OCI-LY7 (cell line): Measurements from ENCODE around the gene PRICKLE2. TPM values are rescaled to one million over a fixed set of nuclear protein-coding genes. Genes with fewer than 3 reads are reported as not detected.

Source experiments
- Bru-seq: library from RNA; stranded (reverse); fragments of 400-500 nt; gene quantifications from one replicate; lab custom pipeline; 2021; lab: Mats Ljungman, UMichigan
- BruChase-seq, 2 experiments: library from RNA; stranded (reverse); fragments of 400-500 nt; gene quantifications; one replicate each; lab custom pipeline; 2021; lab: Mats Ljungman, UMichigan
- BruUV-seq: library from RNA; stranded (reverse); fragments of 400-500 nt; replicated peaks from 2 replicates; lab custom pipeline; 2021; lab: Mats Ljungman, UMichigan
- CTCF ChIA-PET: fragments of 300-600 bp; sonication (Branson Sonifier 250); formaldehyde crosslinking; loops from one replicate; lab custom pipeline; 2022; ENCODE audit warnings: antibody characterized with exemption; ENCODE audit not compliant: unreplicated experiment; lab: Charles Lee
- POLR2A ChIA-PET: fragments of 300-600 bp; sonication (Branson Sonifier 250); formaldehyde crosslinking; loops from one replicate; lab custom pipeline; 2022; ENCODE audit warnings: antibody characterized with exemption; lab: Charles Lee
- DNase-seq: peaks from one replicate; pipeline ENCODE4 v3.0.0-alpha.2; 2015; ENCODE audit warnings: low spot score
- H2AFZ ChIP-seq: fragments of 200-600 bp; sonication (generic), shearing (Covaris generic); 2 replicates; pipeline ENCODE4 v1.6.1; 2014; ENCODE audit warnings: mild to moderate bottlenecking, antibody characterized with exemption, low read length, moderate library complexity
- H3K27ac ChIP-seq: fragments of 200-600 bp; sonication (generic); 2 replicates; pipeline ENCODE4 v1.5.1; 2014; ENCODE audit warnings: mixed run types, low read depth, mild to moderate bottlenecking, moderate library complexity, low read length, inconsistent platforms; ENCODE audit not compliant: poor library complexity, severe bottlenecking
- H3K36me3 ChIP-seq: fragments of 200-600 bp; sonication (generic); 2 replicates; pipeline ENCODE4 v1.6.1; 2014; ENCODE audit warnings: mild to moderate bottlenecking, antibody characterized with exemption, low read length, moderate library complexity, mixed read lengths; ENCODE audit not compliant: insufficient read depth
- H3K4me1 ChIP-seq: fragments of 200-600 bp; sonication (generic); 2 replicates; pipeline ENCODE4 v1.5.1; 2014; ENCODE audit warnings: mild to moderate bottlenecking, low read length; ENCODE audit not compliant: insufficient read depth, poor library complexity, severe bottlenecking
- H3K4me2 ChIP-seq: fragments of 200-600 bp; sonication (generic); 2 replicates; pipeline ENCODE4 v1.6.1; 2014; ENCODE audit warnings: mild to moderate bottlenecking, low read length
- H3K4me3 ChIP-seq: fragments of 200-600 bp; sonication (generic); 2 replicates; pipeline ENCODE4 v1.5.1; 2014; ENCODE audit warnings: mild to moderate bottlenecking, low read depth, low read length; ENCODE audit not compliant: poor library complexity, severe bottlenecking
- H3K79me2 ChIP-seq: fragments of 200-600 bp; sonication (generic); 2 replicates; pipeline ENCODE4 v1.6.1; 2016; ENCODE audit warnings: low read depth, mild to moderate bottlenecking, low read length, moderate library complexity, mixed read lengths; ENCODE audit not compliant: insufficient read depth
- H3K9me2 ChIP-seq: fragments of 200-600 bp; sonication (generic); 2 replicates; pipeline ENCODE4 v1.6.1; 2016; ENCODE audit warnings: mild to moderate bottlenecking, low read length, mixed read lengths; ENCODE audit not compliant: insufficient read depth
- H3K9me3 ChIP-seq: fragments of 200-600 bp; sonication (generic); 2 replicates; pipeline ENCODE4 v1.6.1; 2014; ENCODE audit warnings: mild to moderate bottlenecking, mixed run types, low read length, mixed read lengths
- H4K20me1 ChIP-seq: fragments of 200-600 bp; sonication (generic); 2 replicates; pipeline ENCODE4 v1.6.1; 2014; ENCODE audit warnings: mild to moderate bottlenecking, antibody characterized with exemption, low read length, moderate library complexity, mixed read lengths; ENCODE audit not compliant: insufficient read depth
- EZH2phosphoT487 ChIP-seq: fragments of 200-600 bp; sonication (generic); IDR thresholded peaks from 2 replicates; pipeline ENCODE4 v1.6.1; 2018; ENCODE audit warnings: low read depth, borderline replicate concordance, mild to moderate bottlenecking, mixed run types, antibody characterized with exemption, low read length, moderate library complexity, mixed read lengths
- intact Hi-C: fragments of 100-400 bp; cut with micrococcal nuclease; formaldehyde crosslinking; loops from one replicate; pipeline ENCODE4 v1.10.0; 2022; ENCODE audit not compliant: unreplicated experiment
- long read RNA-seq: library from polyadenylated mRNA; stranded (forward); transcript quantifications from one replicate; pipeline ENCODE4 v2.0.0, GENCODE V29; 2022
- total RNA-seq, 2 experiments: library from RNA; depleted of rRNA in 1 of 2; stranded (reverse); fragments of >200 nt in 1 of 2; shearing (Covaris generic) in 1 of 2; gene quantifications; 2 replicates each; pipeline ENCODE4 v1.2.3, GENCODE V29; 2014 to 2022
- TF ChIP-seq, protein P1 (sequence below): fragments of 200-600 bp; sonication (generic); conservative IDR thresholded peaks from 2 replicates; pipeline ENCODE4 v1.5.1; 2014; ENCODE audit warnings: mild to moderate bottlenecking, antibody characterized with exemption, low read length, moderate library complexity, mixed read lengths

PRICKLE2 gene
- total RNA-seq (2014; rRNA removed; shearing (Covaris generic)) = 1.3 and 2.0 TPM in 2 replicates
- total RNA-seq (2022) = 2.3 and 3.9 TPM in 2 replicates
- Bru-seq, nascent RNA = percentile 39 among the genes with signal in this experiment
- BruChase-seq, experiment 1, labeled RNA remaining after a 6-hour chase = percentile 29 among the genes with signal in this experiment
- percentile 32 among the genes with signal in this experiment for BruChase-seq, experiment 2, labeled RNA remaining after a 2-hour chase
- long read RNA-seq, partial matches to known transcripts = 1 of 1 reads
- long read RNA-seq, other reads (novel, unspliced or antisense) = 0 of 1 reads

DNA sequence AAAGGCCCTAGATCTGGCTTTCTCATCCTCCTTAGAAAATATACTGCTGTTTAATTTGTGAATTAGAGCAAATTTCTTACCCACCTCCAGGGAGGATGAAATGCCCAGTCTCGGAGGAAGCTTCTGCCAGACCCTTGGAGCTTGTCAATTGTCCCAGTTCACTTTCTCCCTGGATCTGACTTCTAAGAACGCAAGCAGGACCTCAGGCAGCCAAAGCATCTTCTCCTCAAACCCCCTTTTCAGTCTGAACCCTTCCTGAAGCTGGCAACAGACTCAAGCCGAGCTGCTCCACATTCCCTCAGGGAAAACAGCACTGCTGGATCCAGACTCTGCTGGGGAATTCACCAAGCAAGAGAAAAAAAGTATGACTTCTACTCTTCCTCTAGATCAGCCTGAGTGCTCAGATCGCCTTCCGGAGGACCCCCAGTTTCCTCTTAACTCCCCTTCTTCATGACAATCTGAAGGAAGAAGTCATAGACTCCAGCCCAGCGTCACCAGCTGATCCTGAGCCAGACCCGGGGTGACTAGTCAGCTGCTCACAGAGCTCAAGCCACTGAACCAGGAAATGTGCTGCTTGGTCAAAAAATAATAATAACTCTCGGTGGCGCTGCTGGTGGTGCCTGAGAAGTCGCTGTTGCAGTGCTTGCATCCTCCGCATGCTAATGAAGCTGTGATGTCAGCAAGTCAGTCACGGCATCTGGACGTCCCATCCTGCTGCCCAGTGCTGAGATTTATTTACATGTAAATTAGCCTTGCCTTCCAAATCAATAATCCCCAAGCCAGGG, at the start of gene PRICKLE2:
Gene PRICKLE2 (minus strand): TSS at position 641 of the 785 bp plus-strand sequence. CDS start 26,539 bp downstream, outside the sequence.
- TF ChIP-seq, protein P1, sequence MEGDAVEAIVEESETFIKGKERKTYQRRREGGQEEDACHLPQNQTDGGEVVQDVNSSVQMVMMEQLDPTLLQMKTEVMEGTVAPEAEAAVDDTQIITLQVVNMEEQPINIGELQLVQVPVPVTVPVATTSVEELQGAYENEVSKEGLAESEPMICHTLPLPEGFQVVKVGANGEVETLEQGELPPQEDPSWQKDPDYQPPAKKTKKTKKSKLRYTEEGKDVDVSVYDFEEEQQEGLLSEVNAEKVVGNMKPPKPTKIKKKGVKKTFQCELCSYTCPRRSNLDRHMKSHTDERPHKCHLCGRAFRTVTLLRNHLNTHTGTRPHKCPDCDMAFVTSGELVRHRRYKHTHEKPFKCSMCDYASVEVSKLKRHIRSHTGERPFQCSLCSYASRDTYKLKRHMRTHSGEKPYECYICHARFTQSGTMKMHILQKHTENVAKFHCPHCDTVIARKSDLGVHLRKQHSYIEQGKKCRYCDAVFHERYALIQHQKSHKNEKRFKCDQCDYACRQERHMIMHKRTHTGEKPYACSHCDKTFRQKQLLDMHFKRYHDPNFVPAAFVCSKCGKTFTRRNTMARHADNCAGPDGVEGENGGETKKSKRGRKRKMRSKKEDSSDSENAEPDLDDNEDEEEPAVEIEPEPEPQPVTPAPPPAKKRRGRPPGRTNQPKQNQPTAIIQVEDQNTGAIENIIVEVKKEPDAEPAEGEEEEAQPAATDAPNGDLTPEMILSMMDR = peak; percentile 67
- TF ChIP-seq EZH2phosphoT487 = no peak
- no peaks in the 10 kb centered on the region for H3K36me3 ChIP-seq
- peak within 1 kb of the TSS; percentile 98 for H3K4me2 ChIP-seq
- H3K9me3 ChIP-seq = no peaks in the 10 kb centered on the region
- peak; percentile 92 for DNase-seq
- POLR2A ChIA-PET = interaction anchor here (0.6 to 2.3 kb wide), 12 partner anchors 10 to 290 kb away, joined by 3 to 13 read pairs (median 3); partner anchors contain the start of gene PSMD6
- TSS peak; percentile 87 for BruUV-seq
- no peaks in the 10 kb centered on the region; the same call in 1 of the 2 replicates for H3K79me2 ChIP-seq
- peak within 1 kb of the TSS; percentile 75 for H3K4me3 ChIP-seq
- peak within 1 kb of the TSS; percentile 40 for H3K27ac ChIP-seq
- intact Hi-C loops = loop anchor here (1.0 to 5.0 kb wide), 3 partner anchors 195 to 257 kb away; partner anchors contain the start of gene PSMD6
- no peaks in the 10 kb centered on the region for H4K20me1 ChIP-seq
- H3K9me2 ChIP-seq = no peaks in the 10 kb centered on the region
- peak within 1 kb of the TSS; percentile 99 for H2AFZ ChIP-seq
- CTCF ChIA-PET = interaction anchor here (1.1 to 1.5 kb wide), 2 partner anchors 10 to 173 kb away, joined by 3 to 5 read pairs; no protein-coding TSS in a partner anchor
- peaks cover 34% of the 10 kb centered on the region for H3K4me1 ChIP-seq

DNA sequence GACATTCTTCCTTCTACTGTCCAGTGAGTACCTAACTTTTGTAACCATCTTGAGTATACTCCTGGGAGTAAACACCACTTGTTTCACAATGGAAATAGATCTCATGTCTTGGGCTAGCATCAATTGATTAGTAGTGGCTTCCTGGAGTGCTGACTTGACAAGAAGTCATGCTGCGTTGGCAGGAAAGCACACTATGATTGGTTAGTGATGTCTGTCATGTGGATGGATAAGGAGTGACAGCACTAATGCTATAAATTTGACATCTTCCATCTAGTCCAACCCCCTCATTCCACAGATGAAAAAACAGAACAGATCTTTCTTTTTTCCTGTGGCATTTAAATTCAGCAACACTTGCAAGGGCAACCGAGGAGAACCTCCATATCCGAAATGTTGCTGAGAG, 47.6 kb upstream of the PRICKLE2 start:
- BruUV-seq = no TSS peak
- Histone ChIP-seq H3K79me2 (no peaks in the 10 kb centered on the region), H3K4me2 (no peak overlapping the region), H4K20me1 (no peaks in the 10 kb centered on the region), H3K9me2 (no peaks in the 10 kb centered on the region), H3K4me1 (no peaks in the 10 kb centered on the region), H2AFZ (no peak overlapping the region), H3K36me3 (no peaks in the 10 kb centered on the region), H3K9me3 (no peaks in the 10 kb centered on the region), H3K4me3 (no peak overlapping the region), H3K27ac (no peak overlapping the region)
- no peak for DNase-seq
- POLR2A ChIA-PET = no interaction called here
- CTCF ChIA-PET = no interaction called here
- no peak for TF ChIP-seq EZH2phosphoT487
- TF ChIP-seq, protein P1 = no peak
- intact Hi-C loops = no loop called here
